CD8-positive, alpha-beta memory T cell (primary cell): ENCODE data around the gene CDR2. TPM values are rescaled to one million over a fixed set of nuclear protein-coding genes. Genes with fewer than 3 reads are reported as not detected.
"Not testable (repeated sequence)": the region's sequence is repeated elsewhere in the genome, so short reads cannot be mapped to it uniquely, and the experiment has no call there.

Experiments used
- CTCF ChIA-PET: fragments of 350-600 bp; sonication (Branson Sonifier 250); formaldehyde crosslinking; loops from one replicate; lab custom pipeline; 2021; ENCODE audit warnings: antibody characterized with exemption; lab: Charles Lee
- POLR2A ChIA-PET: fragments of 350-600 bp; sonication (Branson Sonifier 250); formaldehyde crosslinking; loops from one replicate; lab custom pipeline; 2021; ENCODE audit warnings: antibody characterized with exemption; lab: Charles Lee
- DNase-seq, 5 donors: peaks; one replicate each; pipeline versions ENCODE4 v3.0.0 to v3.0.0-alpha.2; 2020 to 2022; ENCODE audit warnings: mixed read lengths in 1 of 5
- H3K27ac ChIP-seq: one replicate; pipeline ENCODE4 v1.7.0; 2013; ENCODE audit warnings: low read depth, mild to moderate bottlenecking, low read length, moderate library complexity
- H3K27me3 ChIP-seq: 2 replicates; pipeline ENCODE4 v1.7.0; 2013; ENCODE audit warnings: low read length, mild to moderate bottlenecking; ENCODE audit not compliant: insufficient read depth, poor library complexity, severe bottlenecking
- H3K36me3 ChIP-seq: 2 replicates; pipeline ENCODE4 v1.7.0; 2013; ENCODE audit warnings: mild to moderate bottlenecking, low read length, moderate library complexity; ENCODE audit not compliant: insufficient read depth
- H3K4me1 ChIP-seq: 2 replicates; pipeline ENCODE4 v1.7.0; 2013; ENCODE audit warnings: mild to moderate bottlenecking, low read length, moderate library complexity; ENCODE audit not compliant: insufficient read depth
- H3K4me3 ChIP-seq: 2 replicates; pipeline ENCODE4 v1.7.0; 2013; ENCODE audit warnings: mild to moderate bottlenecking, low read length
- H3K9me3 ChIP-seq: 2 replicates; pipeline ENCODE4 v1.7.0; 2013; ENCODE audit warnings: mild to moderate bottlenecking, low read length
- H3K27ac Mint-ChIP-seq, 8 donors: one replicate each; pipeline ENCODE4 v1.8.0; 2020 to 2021; ENCODE audit warnings: mixed read lengths in 8 of 8, mild to moderate bottlenecking in 6 of 8, inconsistent platforms in 3 of 8, moderate library complexity in 3 of 8
- H3K27me3 Mint-ChIP-seq, 2 donors: one replicate each; pipeline ENCODE4 v1.8.0; 2020 to 2021; ENCODE audit warnings: mixed read lengths in 2 of 2, mild to moderate bottlenecking in 1 of 2, moderate library complexity in 1 of 2
- H3K36me3 Mint-ChIP-seq, 3 donors: one replicate each; pipeline ENCODE4 v1.8.0; 2020 to 2021; ENCODE audit warnings: mixed read lengths in 3 of 3, inconsistent platforms in 1 of 3, mild to moderate bottlenecking in 1 of 3
- H3K4me1 Mint-ChIP-seq, 3 donors: one replicate each; pipeline ENCODE4 v1.8.0; 2020 to 2021; ENCODE audit warnings: mixed read lengths in 3 of 3, inconsistent platforms in 1 of 3, mild to moderate bottlenecking in 1 of 3
- H3K4me3 Mint-ChIP-seq, 7 donors: one replicate each; pipeline ENCODE4 v1.8.0; 2020 to 2021; ENCODE audit warnings: mixed read lengths in 7 of 7, mild to moderate bottlenecking in 6 of 7, moderate library complexity in 4 of 7, inconsistent platforms in 2 of 7
- H3K9me3 Mint-ChIP-seq, 5 donors: one replicate each; pipeline ENCODE4 v1.8.0; 2020 to 2022; ENCODE audit warnings: mixed read lengths in 5 of 5, mild to moderate bottlenecking in 3 of 5, moderate library complexity in 2 of 5, inconsistent platforms in 1 of 5
- polyA plus RNA-seq: library from polyadenylated mRNA; unstranded; fragments of 300-500 nt; fragmentation: Illumina TruSeq; gene quantifications from one replicate; pipeline ENCODE4 v1.2.3, GENCODE V29; 2021
- total RNA-seq, 2 experiments: library from RNA; stranded (reverse); gene quantifications; one replicate each; pipeline ENCODE4 v1.2.3, GENCODE V29; 2021

Gene CDR2
- total and polyA plus RNA-seq, 3 experiments from 2014 or later: 38.9 to 79.1 (median 41.2) TPM

DNA sequence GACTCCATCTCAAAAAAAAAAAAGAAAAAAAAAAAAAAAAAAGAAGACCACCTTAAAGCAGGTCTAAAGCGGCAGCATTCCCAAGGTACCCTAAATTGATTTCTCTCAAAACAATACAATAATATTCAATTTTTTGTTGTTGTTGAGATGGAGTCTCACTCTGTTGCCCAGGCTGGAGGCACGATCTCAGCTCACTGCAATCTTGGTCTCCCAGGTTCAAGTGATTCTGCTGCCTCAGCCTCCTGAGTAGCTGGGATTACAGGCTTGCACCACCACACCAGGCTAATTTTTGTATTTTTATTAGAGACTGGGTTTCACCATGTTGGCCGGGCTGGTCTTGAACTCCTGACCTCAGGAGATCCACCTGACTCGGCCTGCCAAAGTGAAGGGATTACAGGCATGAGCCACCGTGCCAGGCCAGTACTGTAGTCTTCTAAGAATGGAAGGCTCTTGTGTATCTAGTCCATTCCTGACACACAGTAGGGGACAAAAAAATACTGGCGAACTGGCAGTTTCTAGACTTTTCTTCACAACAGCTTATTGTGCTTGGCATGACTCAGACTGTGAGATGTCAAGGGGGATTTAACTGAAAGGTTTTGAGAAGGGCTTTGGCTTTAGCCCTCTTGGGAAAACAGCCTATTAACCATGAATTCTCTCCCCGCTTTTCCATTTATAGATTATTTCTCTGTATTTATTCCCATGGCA, 17.3 kb downstream of the CDR2 start:
- peak overlapping the region; percentile 86 to 98 (median 94) for H3K27ac Mint-ChIP-seq
- peak overlapping the region; percentile 19 for H3K27ac ChIP-seq
- H3K4me1 ChIP-seq: peaks cover 78% of the 10 kb centered on the region
- peaks cover 0 to 41% (median 9%) of the 10 kb centered on the region in 3 donors for H3K36me3 Mint-ChIP-seq
- no peaks in the 10 kb centered on the region for H3K27me3 Mint-ChIP-seq
- POLR2A ChIA-PET: interaction anchor here (2.9 to 3.2 kb wide), 2 partner anchors 13 to 16 kb away, joined by 13 to 45 read pairs; partner anchors contain the start of gene CDR2
- peak overlapping the region; percentile 9 to 75 (median 65) for H3K4me3 Mint-ChIP-seq
- no peaks in the 10 kb centered on the region for H3K9me3 ChIP-seq
- no peaks in the 10 kb centered on the region for H3K27me3 ChIP-seq
- CTCF ChIA-PET: interaction anchor here (0.9 to 1.3 kb wide), 4 partner anchors 16 to 38 kb away, joined by 3 to 9 read pairs (median 4); no protein-coding TSS in a partner anchor
- H3K4me3 ChIP-seq: no peak overlapping the region
- H3K36me3 ChIP-seq: no peaks in the 10 kb centered on the region
- DNase-seq: no peak
- peaks cover 66 to 87% (median 87%) of the 10 kb centered on the region in 3 donors for H3K4me1 Mint-ChIP-seq
- H3K9me3 Mint-ChIP-seq: no peaks in the 10 kb centered on the region

DNA sequence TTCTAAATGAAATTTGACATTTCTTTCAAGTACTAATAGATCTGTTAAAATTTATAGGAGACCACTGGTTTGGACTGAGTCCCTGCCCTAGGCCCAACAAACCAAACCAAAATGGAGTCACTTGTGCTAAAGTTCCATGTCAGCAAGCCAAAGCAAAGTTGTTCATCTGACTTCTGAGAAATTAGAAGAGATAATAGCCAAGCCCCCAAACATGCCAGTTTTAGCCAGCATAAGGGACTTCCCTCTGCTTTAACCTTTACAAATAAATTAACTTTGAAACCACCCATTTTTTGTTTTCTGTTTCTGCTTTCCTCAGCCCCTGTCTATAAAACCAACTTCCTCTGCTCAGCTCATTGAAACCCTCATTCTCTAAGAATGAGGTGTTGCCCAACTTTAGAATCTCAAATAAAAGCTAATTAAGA, 18.9 kb downstream of the CDR2 start:
- no peaks in the 10 kb centered on the region for H3K27me3 Mint-ChIP-seq
- POLR2A ChIA-PET: interaction anchor here (1.4 kb wide), 1 partner anchor 18 kb away, joined by 4 read pairs; no protein-coding TSS in a partner anchor
- Histone ChIP-seq H3K4me1 (peaks cover 74% of the 10 kb centered on the region), H3K27me3 (no peaks in the 10 kb centered on the region), H3K9me3 (no peaks in the 10 kb centered on the region), H3K4me3 (no peak overlapping the region), H3K27ac (no peak overlapping the region), H3K36me3 (no peaks in the 10 kb centered on the region)
- H3K4me3 Mint-ChIP-seq: peak overlapping the region in 6 of 7 donors; percentile 2 to 56 (median 37)
- H3K4me1 Mint-ChIP-seq: peaks cover 59 to 85% (median 84%) of the 10 kb centered on the region in 3 donors
- H3K36me3 Mint-ChIP-seq: peaks cover 6 to 48% (median 11%) of the 10 kb centered on the region in 3 donors
- CTCF ChIA-PET: interaction anchor here (0.7 to 1.2 kb wide), 2 partner anchors 17 to 34 kb away, joined by 3 read pairs; no protein-coding TSS in a partner anchor
- peak in 1 of 5 donors; percentile 19 for DNase-seq
- H3K9me3 Mint-ChIP-seq: no peaks in the 10 kb centered on the region
- H3K27ac Mint-ChIP-seq: peak overlapping the region; percentile 64 to 95 (median 81)

DNA sequence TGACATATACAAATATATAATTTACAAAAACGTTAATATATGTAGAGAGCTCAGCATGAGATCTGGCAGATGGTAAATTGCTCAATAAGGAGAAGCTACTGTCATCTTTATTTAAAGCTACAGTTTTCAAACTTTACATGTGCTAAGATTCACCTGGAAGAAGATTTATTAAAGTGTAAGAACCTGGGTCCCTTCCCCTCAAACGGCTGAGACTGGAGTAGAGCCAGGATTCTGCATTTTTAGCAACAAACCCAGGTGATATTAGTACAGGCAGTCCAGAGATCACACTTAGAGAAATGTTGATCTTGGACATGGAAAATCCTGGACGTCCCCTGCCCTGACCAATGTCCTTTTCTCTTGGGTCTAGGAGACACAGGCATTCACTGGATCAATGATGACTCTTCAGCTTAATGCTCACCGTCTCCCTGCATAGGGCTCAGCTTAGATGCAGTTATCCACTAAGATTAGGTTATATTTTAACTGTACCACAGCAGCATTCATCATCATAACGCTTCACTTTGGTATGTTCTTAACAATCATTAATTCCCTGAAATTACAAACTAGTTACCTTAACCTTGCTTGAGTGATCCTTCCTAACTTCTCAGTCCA, 20.4 kb downstream of the CDR2 start:
- Mint-ChIP-seq H3K4me1 (peaks cover 55 to 74% (median 73%) of the 10 kb centered on the region in 3 donors), H3K4me3 (peak overlapping the region in 1 of 7 donors; percentile 42), H3K27ac (peak overlapping the region; percentile 46 to 86 (median 77)), H3K36me3 (peaks cover 10 to 53% (median 20%) of the 10 kb centered on the region in 3 donors), H3K27me3 (no peaks in the 10 kb centered on the region), H3K9me3 (no peaks in the 10 kb centered on the region)
- Histone ChIP-seq H3K9me3 (no peaks in the 10 kb centered on the region), H3K4me1 (peaks cover 60% of the 10 kb centered on the region), H3K36me3 (peaks cover 7% of the 10 kb centered on the region), H3K27me3 (no peaks in the 10 kb centered on the region), H3K4me3 (no peak overlapping the region), H3K27ac (no peak overlapping the region)
- ChIA-PET POLR2A (interaction anchor here (1.0 to 2.2 kb wide), 3 partner anchors 14 to 21 kb away, joined by 4 to 16 read pairs (median 6); partner anchors contain the start of gene CDR2), CTCF (interaction anchor here (1.2 to 1.8 kb wide), 3 partner anchors 16 to 33 kb away, joined by 3 to 6 read pairs (median 3); no protein-coding TSS in a partner anchor)
- DNase-seq: no peak

DNA sequence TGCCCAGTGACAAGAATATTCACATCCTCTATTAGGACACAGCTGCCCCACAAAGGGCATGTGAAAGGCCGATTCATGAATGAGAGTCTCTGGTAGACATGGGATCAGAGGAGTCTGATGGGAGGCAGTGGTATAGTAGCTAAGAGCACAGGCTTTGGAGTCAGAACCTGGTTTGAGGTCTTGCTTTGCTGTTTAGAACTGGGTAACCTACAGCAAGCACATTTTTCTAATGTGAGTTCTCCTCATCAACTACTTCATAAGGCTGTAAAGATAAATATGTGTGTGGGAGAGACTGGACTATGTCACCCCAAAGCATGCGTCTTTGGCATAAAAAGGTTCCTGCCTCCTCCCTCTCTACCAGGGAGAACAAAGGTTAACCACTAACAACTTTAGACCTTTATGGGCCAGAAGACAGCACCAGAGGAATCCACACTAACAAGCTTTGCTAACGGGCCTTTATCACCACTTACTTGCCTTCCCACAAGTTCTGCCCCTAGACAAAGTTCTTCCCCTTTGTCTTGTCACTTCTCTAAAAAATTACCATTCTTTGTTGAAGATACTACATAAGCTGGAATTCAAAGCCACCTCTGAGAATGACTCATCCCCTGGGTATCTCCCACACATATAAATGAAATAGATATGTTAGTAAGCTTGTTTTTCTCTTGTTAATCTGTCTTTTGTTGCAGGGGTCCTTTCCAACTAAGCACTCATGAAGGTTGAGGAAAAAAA, 21.1 kb downstream of the CDR2 start:
- peak in 2 of 5 donors; percentile 9 to 29 for DNase-seq
- H3K36me3 ChIP-seq: peaks cover 9% of the 10 kb centered on the region
- CTCF ChIA-PET: interaction anchor here (1.3 to 1.8 kb wide), 3 partner anchors 16 to 33 kb away, joined by 3 to 6 read pairs (median 4); no protein-coding TSS in a partner anchor

DNA sequence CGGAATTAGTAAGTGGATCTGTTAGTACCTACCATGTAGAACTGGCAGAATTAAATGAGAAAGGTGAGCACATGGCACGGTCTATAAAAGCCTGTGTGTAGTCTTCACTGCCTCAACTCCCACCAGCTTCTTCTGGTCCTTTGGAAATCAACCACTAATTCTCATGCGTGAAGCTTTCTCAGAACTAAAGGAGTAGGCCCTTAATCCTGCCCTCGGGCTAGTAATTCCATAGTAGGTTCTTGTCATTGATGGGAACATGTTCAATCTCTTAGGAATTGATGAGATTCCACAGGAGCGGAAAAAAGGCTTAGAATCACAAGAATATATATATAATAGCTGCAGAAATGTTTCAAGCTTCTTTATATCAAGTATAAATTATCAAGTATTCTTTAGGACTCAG, 21.7 kb downstream of the CDR2 start:
- H3K27me3 Mint-ChIP-seq: no peaks in the 10 kb centered on the region
- no peaks in the 10 kb centered on the region for H3K27me3 ChIP-seq
- no peak overlapping the region for H3K4me3 ChIP-seq
- no peak for DNase-seq
- peaks cover 10 to 65% (median 22%) of the 10 kb centered on the region in 3 donors for H3K36me3 Mint-ChIP-seq
- H3K27ac Mint-ChIP-seq: peak overlapping the region in 4 of 8 donors; percentile 29 to 85 (median 38)
- H3K9me3 Mint-ChIP-seq: no peaks in the 10 kb centered on the region
- peaks cover 47% of the 10 kb centered on the region for H3K4me1 ChIP-seq
- peaks cover 43 to 61% (median 60%) of the 10 kb centered on the region in 3 donors for H3K4me1 Mint-ChIP-seq
- ChIA-PET POLR2A (interaction anchor here (2.2 kb wide), 1 partner anchor 20 kb away, joined by 16 read pairs; no protein-coding TSS in a partner anchor), CTCF (interaction anchor here (1.3 to 1.8 kb wide), 3 partner anchors 15 to 32 kb away, joined by 3 to 6 read pairs (median 4); no protein-coding TSS in a partner anchor)
- no peaks in the 10 kb centered on the region for H3K9me3 ChIP-seq
- H3K4me3 Mint-ChIP-seq: no peak overlapping the region
- H3K36me3 ChIP-seq: peaks cover 9% of the 10 kb centered on the region
- no peak overlapping the region for H3K27ac ChIP-seq

More for the DNA sequence above, 21.1 kb downstream of the CDR2 start:
- peaks cover 53% of the 10 kb centered on the region for H3K4me1 ChIP-seq
- no peaks in the 10 kb centered on the region for H3K9me3 Mint-ChIP-seq
- H3K4me3 Mint-ChIP-seq: peak overlapping the region in 4 of 7 donors; percentile 23 to 47 (median 38)
- H3K9me3 ChIP-seq: no peaks in the 10 kb centered on the region
- H3K27me3 Mint-ChIP-seq: no peaks in the 10 kb centered on the region
- H3K4me3 ChIP-seq: no peak overlapping the region
- H3K27ac Mint-ChIP-seq: peak overlapping the region; percentile 46 to 86 (median 80)
- H3K27me3 ChIP-seq: no peaks in the 10 kb centered on the region
- no peak overlapping the region for H3K27ac ChIP-seq
- POLR2A ChIA-PET: interaction anchor here (1.0 to 2.2 kb wide), 3 partner anchors 15 to 21 kb away, joined by 4 to 16 read pairs (median 6); partner anchors contain the start of gene CDR2
- peaks cover 10 to 60% (median 23%) of the 10 kb centered on the region in 3 donors for H3K36me3 Mint-ChIP-seq
- peaks cover 49 to 67% (median 66%) of the 10 kb centered on the region in 3 donors for H3K4me1 Mint-ChIP-seq

DNA sequence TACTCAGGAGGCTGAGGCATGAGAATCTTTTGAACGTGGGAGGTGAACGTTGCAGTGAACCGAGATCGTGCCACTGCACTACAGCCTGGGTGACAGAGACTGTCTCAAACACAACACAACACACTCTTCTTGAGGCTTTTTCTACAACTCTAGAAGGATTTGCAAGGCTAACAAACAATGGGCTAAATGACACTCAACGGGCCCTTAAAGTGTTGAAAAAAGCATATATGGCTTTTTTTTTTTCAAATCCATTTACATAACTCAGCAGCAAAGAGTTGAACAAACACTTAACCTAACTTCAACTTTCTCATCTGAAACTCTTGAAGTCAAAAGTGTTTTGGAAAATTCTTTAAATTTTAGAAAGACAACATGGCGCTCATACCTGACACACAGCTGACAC, 22.3 kb downstream of the CDR2 start:
- Mint-ChIP-seq H3K27ac (peak overlapping the region in 1 of 8 donors; percentile 40), H3K4me1 (peaks cover 38 to 55% (median 54%) of the 10 kb centered on the region in 3 donors), H3K27me3 (no peaks in the 10 kb centered on the region), H3K9me3 (no peaks in the 10 kb centered on the region), H3K36me3 (peaks cover 10 to 70% (median 26%) of the 10 kb centered on the region in 3 donors), H3K4me3 (no peak overlapping the region)
- no peaks in the 10 kb centered on the region for H3K9me3 ChIP-seq
- CTCF ChIA-PET: interaction anchor here (1.3 kb wide), 1 partner anchor 15 kb away, joined by 4 read pairs; no protein-coding TSS in a partner anchor
- peaks cover 14% of the 10 kb centered on the region for H3K36me3 ChIP-seq
- H3K4me3 ChIP-seq: no peak overlapping the region
- POLR2A ChIA-PET: no interaction called here
- no peak overlapping the region for H3K27ac ChIP-seq
- DNase-seq: no peak
- H3K4me1 ChIP-seq: peaks cover 41% of the 10 kb centered on the region
- H3K27me3 ChIP-seq: no peaks in the 10 kb centered on the region

DNA sequence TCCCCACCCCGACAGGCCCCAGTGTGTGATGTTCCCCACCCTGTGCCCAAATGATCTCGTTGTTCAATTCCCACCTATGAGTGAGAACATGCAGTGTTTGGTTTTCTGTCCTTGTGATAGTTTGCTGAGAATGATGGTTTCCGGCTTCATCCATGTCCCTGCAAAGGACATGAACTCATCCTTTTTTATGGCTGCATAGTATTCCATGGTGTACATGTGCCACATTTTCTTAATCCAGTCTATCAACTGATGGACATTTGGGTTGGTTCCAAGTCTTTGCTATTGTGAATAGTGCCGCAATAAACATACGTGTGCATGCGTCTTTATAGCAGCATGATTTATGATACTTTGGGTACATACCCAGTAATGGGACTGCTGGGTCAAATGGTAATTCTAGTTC, 23.4 kb downstream of the CDR2 start:
- CTCF ChIA-PET: not testable (repeated sequence)
- peaks cover 35 to 56% (median 56%) of the 10 kb centered on the region in 3 donors for H3K4me1 Mint-ChIP-seq

More for the DNA sequence above, 23.4 kb downstream of the CDR2 start:
- H3K4me1 ChIP-seq: peaks cover 33% of the 10 kb centered on the region
- H3K9me3 Mint-ChIP-seq, H3K4me3 ChIP-seq, H3K27ac ChIP-seq, DNase-seq, H3K9me3 ChIP-seq, H3K27me3 ChIP-seq, H3K4me3 Mint-ChIP-seq, POLR2A ChIA-PET, H3K27me3 Mint-ChIP-seq: not testable (repeated sequence)
- Mint-ChIP-seq H3K36me3 (peaks cover 10 to 81% (median 31%) of the 10 kb centered on the region in 3 donors), H3K27ac (peak overlapping the region in 1 of 8 donors; percentile 48)
- peaks cover 21% of the 10 kb centered on the region for H3K36me3 ChIP-seq
